H9 (cell line): ENCODE results near the gene CORO7. TPM values are rescaled to one million over a fixed set of nuclear protein-coding genes. Genes with fewer than 3 reads are reported as not detected.
A peak's percentile ranks its signal among the peaks of the same experiment; 100 is the strongest.

Experiments
- DNase-seq: peaks from one replicate; pipeline ENCODE4 v3.0.0-alpha.2; 2017
- H2AFZ ChIP-seq: one replicate; pipeline ENCODE4 v1.6.1; 2013; ENCODE audit warnings: mild to moderate bottlenecking, low read length, control low read depth, moderate library complexity
- H2AK5ac ChIP-seq: 2 replicates; pipeline ENCODE4 v1.6.1; 2013; ENCODE audit warnings: low read length, control low read depth, mixed read lengths; ENCODE audit not compliant: insufficient read length
- H2BK120ac ChIP-seq: one replicate; pipeline ENCODE4 v1.6.1; 2013; ENCODE audit warnings: low read depth, mild to moderate bottlenecking, low read length, control low read depth, inconsistent platforms; ENCODE audit not compliant: poor library complexity, severe bottlenecking
- H2BK12ac ChIP-seq: 2 replicates; pipeline ENCODE4 v1.6.1; 2013; ENCODE audit warnings: low read length, control low read depth, mixed read lengths, low read depth; ENCODE audit not compliant: insufficient read length
- H2BK15ac ChIP-seq: 2 replicates; pipeline ENCODE4 v1.6.1; 2013; ENCODE audit warnings: low read depth, low read length, control low read depth
- H2BK20ac ChIP-seq: one replicate; pipeline ENCODE4 v1.6.1; 2013; ENCODE audit warnings: low read depth, mild to moderate bottlenecking, low read length, control low read depth, inconsistent platforms; ENCODE audit not compliant: poor library complexity, severe bottlenecking
- H2BK5ac ChIP-seq: 2 replicates; pipeline ENCODE4 v1.6.1; 2013; ENCODE audit warnings: low read length, control low read depth, mixed read lengths; ENCODE audit not compliant: insufficient read length
- H3K14ac ChIP-seq: 2 replicates; pipeline ENCODE4 v1.6.1; 2013; ENCODE audit warnings: low read length, control low read depth; ENCODE audit not compliant: insufficient read depth
- H3K18ac ChIP-seq: 2 replicates; pipeline ENCODE4 v1.6.1; 2013; ENCODE audit warnings: low read depth, mild to moderate bottlenecking, mixed read lengths, low read length, control low read depth; ENCODE audit not compliant: insufficient read length
- H3K23ac ChIP-seq: 2 replicates; pipeline ENCODE4 v1.6.1; 2013; ENCODE audit warnings: low read length, control low read depth, mixed read lengths, low read depth; ENCODE audit not compliant: insufficient read length
- H3K23me2 ChIP-seq: 2 replicates; pipeline ENCODE4 v1.6.1; 2013; ENCODE audit warnings: low read depth, mild to moderate bottlenecking, mixed read lengths, low read length, control low read depth; ENCODE audit not compliant: insufficient read length, poor library complexity, severe bottlenecking
- H3K27ac ChIP-seq: 2 replicates; pipeline ENCODE4 v1.5.1; 2013; ENCODE audit warnings: low read length, control low read depth, mixed read lengths, low read depth; ENCODE audit not compliant: insufficient read length
- H3K27me3 ChIP-seq: 2 replicates; pipeline ENCODE4 v1.6.1; 2013; ENCODE audit warnings: low read length, control low read depth, inconsistent platforms; ENCODE audit not compliant: insufficient read depth
- H3K4ac ChIP-seq: 2 replicates; pipeline ENCODE4 v1.6.1; 2013; ENCODE audit warnings: low read depth, mild to moderate bottlenecking, control low read depth, inconsistent platforms, low read length, moderate library complexity
- H3K4me1 ChIP-seq: 2 replicates; pipeline ENCODE4 v1.6.1; 2013; ENCODE audit warnings: low read length, control low read depth, inconsistent platforms; ENCODE audit not compliant: insufficient read depth
- H3K4me2 ChIP-seq: 2 replicates; pipeline ENCODE4 v1.6.1; 2013; ENCODE audit warnings: low read length, control low read depth, mixed read lengths; ENCODE audit not compliant: insufficient read length, insufficient read depth
- H3K56ac ChIP-seq: 2 replicates; pipeline ENCODE4 v1.6.1; 2013; ENCODE audit warnings: low read depth, mild to moderate bottlenecking, mixed read lengths, low read length, control low read depth; ENCODE audit not compliant: insufficient read length
- H3K79me1 ChIP-seq: 2 replicates; pipeline ENCODE4 v1.6.1; 2013; ENCODE audit warnings: low read depth, mild to moderate bottlenecking, moderate library complexity, low read length, control low read depth, inconsistent platforms; ENCODE audit not compliant: insufficient read depth, poor library complexity, severe bottlenecking
- H3K79me2 ChIP-seq: 2 replicates; pipeline ENCODE4 v1.6.1; 2013; ENCODE audit warnings: low read length, control low read depth, inconsistent platforms; ENCODE audit not compliant: insufficient read depth
- H3K9ac ChIP-seq: 2 replicates; pipeline ENCODE4 v1.6.1; 2013; ENCODE audit warnings: low read length, control low read depth, mixed read lengths; ENCODE audit not compliant: insufficient read length; ENCODE audit errors: extremely low read depth
- H3K9me3 ChIP-seq: one replicate; pipeline ENCODE4 v1.6.1; 2013; ENCODE audit warnings: low read depth, low read length, inconsistent platforms; ENCODE audit not compliant: control insufficient read depth
- H3T11ph ChIP-seq: one replicate; pipeline ENCODE4 v1.6.1; 2013; ENCODE audit warnings: mild to moderate bottlenecking, low read length, control low read depth, inconsistent platforms
- H4K20me1 ChIP-seq: one replicate; pipeline ENCODE4 v1.6.1; 2013; ENCODE audit not compliant: control insufficient read depth, insufficient read length, insufficient read depth
- H4K5ac ChIP-seq: 2 replicates; pipeline ENCODE4 v1.6.1; 2013; ENCODE audit warnings: low read depth, mild to moderate bottlenecking, mixed read lengths, low read length, control low read depth; ENCODE audit not compliant: insufficient read length
- H4K8ac ChIP-seq: replicated peaks from 2 replicates; pipeline ENCODE4 v1.6.1; 2013; ENCODE audit warnings: low read length, control low read depth, mixed read lengths, low read depth; ENCODE audit not compliant: insufficient read length
- H4K91ac ChIP-seq: 2 replicates; pipeline ENCODE4 v1.6.1; 2013; ENCODE audit warnings: low read depth, mild to moderate bottlenecking, moderate library complexity, mixed read lengths, low read length, control low read depth; ENCODE audit not compliant: insufficient read length
- H3K27ac Mint-ChIP-seq, 3 experiments: 2 replicates in 2 of 3; 3 replicates in 1 of 3; pipeline ENCODE4 v1.8.0; 2020 to 2021; ENCODE audit warnings: mixed read lengths in 3 of 3, mild to moderate bottlenecking in 1 of 3, moderate library complexity in 1 of 3
- H3K27me3 Mint-ChIP-seq: 2 replicates; pipeline ENCODE4 v1.8.0; 2021; ENCODE audit warnings: low read depth, mild to moderate bottlenecking, moderate library complexity, mixed read lengths
- H3K36me3 Mint-ChIP-seq, 3 experiments: 2 replicates in 2 of 3; 3 replicates in 1 of 3; pipeline ENCODE4 v1.8.0; 2020 to 2021; ENCODE audit warnings: low read depth in 3 of 3, mixed read lengths in 3 of 3; ENCODE audit not compliant: insufficient read depth in 1 of 3
- H3K4me1 Mint-ChIP-seq, 2 experiments: 2 replicates each; pipeline ENCODE4 v1.8.0; 2020; ENCODE audit warnings: mixed read lengths in 2 of 2
- H3K4me3 Mint-ChIP-seq, 2 experiments: 2 replicates in 1 of 2; 3 replicates in 1 of 2; pipeline ENCODE4 v1.8.0; 2020 to 2021; ENCODE audit warnings: mild to moderate bottlenecking in 2 of 2, mixed read lengths in 2 of 2, moderate library complexity in 1 of 2
- H3K9me3 Mint-ChIP-seq, 2 experiments: 2 replicates in 1 of 2; 3 replicates in 1 of 2; pipeline ENCODE4 v1.8.0; 2020; ENCODE audit warnings: mild to moderate bottlenecking in 2 of 2, mixed read lengths in 2 of 2, moderate library complexity in 1 of 2
- WGBS: extraction: QIAGEN DNeasy Blood & Tissue Kit; methylation state at CpG from one replicate; pipeline ENCODE4 v1.1.7; 2013; ENCODE audit warnings: missing lambda C conversion rate, low lambda C conversion rate, mixed read lengths; ENCODE audit not compliant: insufficient read length; ENCODE audit errors: extremely low coverage; 5-methylcytosine and 5-hydroxymethylcytosine counted together
- total RNA-seq: library from RNA; stranded (reverse); gene quantifications from 2 replicates; pipeline ENCODE4 v1.2.1, GENCODE V29; 2021
- TF ChIP-seq, protein P1 (sequence below): fragments of 200-600 bp; sonication (generic); conservative IDR thresholded peaks from 3 replicates; pipeline ENCODE4 v1.8.0; 2021; ENCODE audit warnings: antibody characterized with exemption, mild to moderate bottlenecking

CORO7 gene
- total RNA-seq, 1 experiment from 2014 or later = 38.4 TPM

DNA sequence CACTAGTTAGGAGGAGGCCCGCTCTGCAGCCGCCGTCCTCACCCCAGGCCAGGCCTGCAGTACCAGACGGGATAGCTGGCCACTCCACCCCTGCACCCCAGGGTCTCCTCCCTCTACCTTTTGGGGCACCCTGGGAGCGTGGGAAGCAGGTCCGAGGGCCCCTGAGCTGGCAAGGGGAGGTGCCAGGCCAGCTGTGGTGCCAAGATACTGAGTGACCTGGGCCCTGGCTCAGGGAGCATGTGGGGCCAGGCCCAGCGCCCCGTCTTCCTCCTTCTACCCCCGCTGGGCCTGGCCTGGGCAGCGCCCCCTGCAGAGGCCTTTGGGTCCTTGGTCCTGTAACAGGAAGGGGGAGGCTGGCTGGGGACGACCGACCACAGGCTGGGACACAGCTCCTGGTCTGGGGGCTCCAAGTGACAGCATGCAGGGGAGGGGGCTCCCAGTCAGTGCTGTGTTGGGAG is 78.2 kb downstream of the CORO7 start:
- Histone ChIP-seq H4K20me1 (no peaks in the 10 kb centered on the region), H3K9ac (no peak overlapping the region), H3K9me3 (no peaks in the 10 kb centered on the region), H2AK5ac (no peak overlapping the region), H3K27ac (no peak overlapping the region), H3K79me1 (no peaks in the 10 kb centered on the region), H4K8ac (no peak overlapping the region), H3K14ac (no peak overlapping the region), H3K18ac (no peak overlapping the region), H2AFZ (no peak overlapping the region), H3K27me3 (no peaks in the 10 kb centered on the region), H3K4ac (no peak overlapping the region), H2BK20ac (no peak overlapping the region), H3K23ac (no peak overlapping the region), H3K4me2 (no peak overlapping the region), H2BK120ac (no peak overlapping the region), H3K79me2 (no peaks in the 10 kb centered on the region), H2BK5ac (no peak overlapping the region), H2BK15ac (0 out of 2 replicates have a peak overlapping the region, but pooled peaks have one; percentile 24), H3K23me2 (no peaks in the 10 kb centered on the region), H2BK12ac (no peak overlapping the region), H4K91ac (no peak overlapping the region), H3K56ac (no peak overlapping the region), H4K5ac (no peak overlapping the region), H3T11ph (no peak overlapping the region), H3K4me1 (no peaks in the 10 kb centered on the region)
- H3K4me1 Mint-ChIP-seq = no peaks in the 10 kb centered on the region
- no peak overlapping the region for H3K27ac Mint-ChIP-seq
- WGBS = no CpG with 5 or more reads among the region's 12 CpGs
- H3K27me3 Mint-ChIP-seq = no peaks in the 10 kb centered on the region
- TF ChIP-seq, protein P1, sequence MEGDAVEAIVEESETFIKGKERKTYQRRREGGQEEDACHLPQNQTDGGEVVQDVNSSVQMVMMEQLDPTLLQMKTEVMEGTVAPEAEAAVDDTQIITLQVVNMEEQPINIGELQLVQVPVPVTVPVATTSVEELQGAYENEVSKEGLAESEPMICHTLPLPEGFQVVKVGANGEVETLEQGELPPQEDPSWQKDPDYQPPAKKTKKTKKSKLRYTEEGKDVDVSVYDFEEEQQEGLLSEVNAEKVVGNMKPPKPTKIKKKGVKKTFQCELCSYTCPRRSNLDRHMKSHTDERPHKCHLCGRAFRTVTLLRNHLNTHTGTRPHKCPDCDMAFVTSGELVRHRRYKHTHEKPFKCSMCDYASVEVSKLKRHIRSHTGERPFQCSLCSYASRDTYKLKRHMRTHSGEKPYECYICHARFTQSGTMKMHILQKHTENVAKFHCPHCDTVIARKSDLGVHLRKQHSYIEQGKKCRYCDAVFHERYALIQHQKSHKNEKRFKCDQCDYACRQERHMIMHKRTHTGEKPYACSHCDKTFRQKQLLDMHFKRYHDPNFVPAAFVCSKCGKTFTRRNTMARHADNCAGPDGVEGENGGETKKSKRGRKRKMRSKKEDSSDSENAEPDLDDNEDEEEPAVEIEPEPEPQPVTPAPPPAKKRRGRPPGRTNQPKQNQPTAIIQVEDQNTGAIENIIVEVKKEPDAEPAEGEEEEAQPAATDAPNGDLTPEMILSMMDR = no peak
- H3K4me3 Mint-ChIP-seq = no peak overlapping the region
- H3K36me3 Mint-ChIP-seq = peaks cover 7 to 26% (median 15%) of the 10 kb centered on the region in 3 experiments; a peak in 6 of 7 replicates
- no peak for DNase-seq
- H3K9me3 Mint-ChIP-seq = no peaks in the 10 kb centered on the region
